ENCODE data around the gene SPARC. TPM values are rescaled to one million over a fixed set of nuclear protein-coding genes. Genes with fewer than 3 reads are reported as not detected.
A peak's percentile ranks its signal among the peaks of the same experiment; 100 is the strongest.
"Not testable (repeated sequence)": the region's sequence is repeated elsewhere in the genome, so short reads cannot be mapped to it uniquely, and the experiment has no call there.

Gene SPARC
- total RNA-seq, 2 donors from 2014 or later, result 913 to 2,416 TPM

DNA sequence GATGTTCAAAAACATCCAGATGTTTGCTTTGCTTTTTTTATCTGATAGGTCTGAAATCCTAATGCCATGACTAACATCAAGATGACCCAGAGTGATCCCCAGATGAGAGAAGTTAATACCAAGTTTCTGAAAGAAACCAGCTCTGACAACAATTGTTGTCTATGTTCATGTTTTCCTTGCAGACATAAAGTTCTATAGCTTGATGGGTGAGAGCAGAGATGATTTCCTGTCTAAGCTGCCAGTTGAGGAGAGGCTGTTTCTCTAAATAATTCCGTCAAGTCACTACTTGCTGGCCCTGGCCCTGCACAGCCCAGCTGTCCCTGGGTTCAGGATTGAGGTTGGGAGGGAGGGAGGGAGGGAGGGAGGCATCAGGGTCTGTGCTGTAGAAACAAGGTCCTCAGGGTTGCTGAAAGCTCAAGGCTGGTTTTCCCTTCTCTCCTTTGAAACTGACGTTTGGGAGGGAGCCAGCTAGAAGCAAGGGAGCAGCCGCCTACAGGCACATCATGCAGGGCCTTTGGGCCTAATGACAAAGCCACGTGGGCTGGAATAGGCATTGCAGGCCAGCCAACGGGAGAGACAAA, 3.9 kb downstream of the SPARC start:
- intact Hi-C loops (cut with DNase I), result no loop called here
- no peak for DNase-seq (ENCODE audit: low spot score)

DNA sequence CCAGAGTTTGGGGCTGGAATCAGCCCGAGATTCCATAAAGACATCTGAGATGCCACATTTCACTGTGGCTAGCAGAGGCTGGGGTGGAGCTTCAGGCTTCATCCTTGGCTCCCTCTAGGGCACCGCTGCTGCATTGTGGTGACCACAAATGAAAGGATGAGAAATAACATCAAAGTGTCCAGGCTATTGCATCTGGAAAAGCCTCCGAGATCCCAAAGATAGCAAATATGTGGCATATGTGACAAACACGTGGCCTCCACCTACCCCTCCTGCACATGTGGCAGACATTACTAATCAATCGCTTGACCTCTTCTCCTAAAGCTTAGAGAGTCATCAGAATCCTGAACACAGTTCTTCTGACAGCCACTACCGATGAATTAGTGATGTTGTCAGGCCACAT, 4.5 kb downstream of the SPARC start:
- no peak for DNase-seq (ENCODE audit: low spot score)
- intact Hi-C loops (cut with DNase I), result no loop called here

DNA sequence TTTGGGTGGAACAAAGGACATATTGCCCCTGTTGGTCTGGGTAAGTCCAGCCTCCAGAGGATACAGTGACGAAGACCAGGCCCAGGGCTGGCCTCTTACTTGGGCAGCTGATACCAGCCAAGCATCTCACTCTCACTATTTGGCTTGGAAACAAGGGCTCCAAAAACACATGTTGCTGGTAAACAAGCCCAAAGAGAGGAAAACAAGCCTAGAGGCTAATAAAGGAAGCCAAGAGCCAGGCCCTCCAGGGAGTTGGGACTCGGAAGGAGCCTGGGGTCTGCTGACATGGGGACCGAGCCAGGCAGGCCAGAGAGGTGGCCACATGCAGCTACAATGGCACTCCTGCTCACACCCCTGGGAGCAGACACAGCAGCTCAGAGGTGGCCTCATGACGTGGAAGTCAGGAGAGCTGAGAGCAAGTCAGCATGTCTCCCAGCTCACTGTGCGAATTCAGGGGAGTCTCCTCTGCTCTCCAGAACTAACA, 5.7 kb downstream of the SPARC start:
- no peak for DNase-seq (ENCODE audit: low spot score)
- intact Hi-C loops (cut with DNase I), result no loop called here

DNA sequence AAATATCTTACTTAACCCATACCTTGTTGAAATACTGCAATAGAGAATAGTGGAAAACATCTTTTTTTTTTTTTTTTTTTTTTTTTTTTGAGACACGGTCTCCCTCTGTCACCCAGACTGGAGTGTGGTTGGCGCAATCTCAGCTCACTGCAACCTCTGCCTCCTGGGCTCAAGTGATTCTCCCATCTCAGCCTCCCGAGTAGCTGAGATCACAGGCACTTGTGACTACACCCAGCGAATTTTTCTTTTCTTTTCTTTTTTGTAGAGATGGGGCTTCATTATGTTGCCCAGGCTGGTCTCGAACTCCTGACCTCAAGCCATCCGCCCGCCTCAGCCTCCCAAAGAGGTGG, 6.6 kb downstream of the SPARC start:
- DNase-seq (ENCODE audit: low spot score); intact Hi-C loops (cut with DNase I): not testable (repeated sequence)

DNA sequence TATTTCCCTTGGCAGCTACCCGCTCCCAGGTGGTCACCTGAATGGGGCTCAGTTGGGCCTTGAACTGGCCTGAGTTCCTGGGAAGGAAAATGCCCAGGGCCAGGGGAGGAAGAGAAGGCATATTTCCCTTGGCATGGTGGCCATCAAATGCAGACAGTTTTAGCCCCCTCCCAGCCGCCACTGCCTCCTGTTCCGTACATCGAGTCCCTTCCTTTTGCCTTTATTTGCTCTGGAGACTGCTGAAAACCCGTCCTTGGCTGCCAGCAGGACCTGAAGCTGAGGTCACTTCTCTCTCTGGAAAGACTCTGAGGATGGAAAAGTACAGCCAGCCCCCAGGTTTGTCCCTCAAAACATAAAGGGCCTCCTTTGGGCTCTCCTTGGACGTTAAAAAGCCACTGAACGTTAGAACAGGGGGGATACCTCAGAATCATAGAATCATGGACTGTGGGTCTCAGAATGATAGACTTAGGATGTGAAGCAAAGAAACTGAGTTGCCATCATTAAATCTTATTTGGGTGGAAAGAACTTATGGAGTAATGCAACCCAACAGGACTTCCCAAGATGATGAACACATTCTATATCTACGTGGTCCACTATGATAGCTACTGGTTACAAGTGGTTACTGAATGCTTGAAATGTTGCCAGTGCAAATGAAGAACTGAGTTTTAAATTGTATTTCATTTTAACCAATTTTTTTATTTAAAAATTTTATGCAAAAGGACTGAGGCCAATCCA, 7.1 kb downstream of the SPARC start:
- intact Hi-C loops (cut with DNase I), result no loop called here
- DNase-seq (ENCODE audit: low spot score), result no peak

DNA sequence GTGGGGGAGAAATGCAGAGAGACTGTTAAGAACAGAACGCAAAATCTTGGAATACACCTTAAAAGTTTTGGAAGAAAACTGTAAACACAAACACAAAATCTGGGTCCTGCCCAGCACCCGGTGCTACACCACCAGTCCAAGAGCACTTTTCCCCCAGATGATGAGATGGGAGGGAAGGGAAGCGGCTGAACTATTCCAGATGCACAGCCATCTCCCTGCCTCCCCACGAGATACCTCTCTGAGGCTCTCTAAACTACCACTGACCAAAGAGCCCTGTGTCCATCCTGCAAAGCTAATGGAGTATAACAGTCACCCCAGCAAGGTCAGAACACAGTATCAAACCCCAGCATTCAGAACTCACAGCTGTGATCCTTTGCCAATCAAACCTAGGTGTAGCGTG, 8.0 kb downstream of the SPARC start:
- DNase-seq (ENCODE audit: low spot score), result no peak
- intact Hi-C loops (cut with DNase I), result no loop called here

DNA sequence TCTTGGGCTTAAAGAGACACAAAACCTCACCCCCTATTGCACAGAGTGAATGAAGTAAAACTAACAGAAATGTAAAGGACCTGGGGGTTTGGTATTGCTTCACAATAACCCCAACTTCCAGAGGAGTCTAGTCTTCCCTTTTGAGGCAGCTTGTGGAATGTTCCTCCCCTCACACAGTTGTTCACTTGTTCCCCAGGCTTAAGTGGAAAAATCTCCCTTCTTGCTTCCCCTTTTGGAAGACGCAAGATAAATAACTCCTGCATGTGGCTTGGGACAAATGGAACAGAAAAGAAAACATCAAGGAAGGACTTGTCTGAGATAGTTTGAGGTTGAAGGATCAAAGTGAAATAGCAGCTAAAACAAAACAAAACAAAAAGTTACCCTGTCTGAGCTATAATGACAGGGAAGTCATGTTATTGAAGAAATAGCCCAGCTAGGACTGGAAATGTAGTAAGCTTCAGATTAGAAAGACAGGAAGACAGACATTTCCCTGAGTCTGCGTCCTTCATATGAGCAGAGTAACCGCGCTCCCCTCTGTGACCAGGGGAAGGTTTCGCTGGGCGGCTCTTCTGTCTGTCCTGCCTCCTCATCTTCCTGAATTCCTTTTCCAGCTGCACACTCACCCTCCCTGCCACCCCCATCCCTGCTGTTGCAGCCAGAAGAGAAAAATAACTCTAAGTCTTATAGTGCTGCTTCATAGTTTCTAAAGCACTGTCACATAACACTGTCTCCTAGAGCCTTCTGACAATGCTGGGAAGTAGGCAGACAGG, 8.8 kb downstream of the SPARC start:
- no peak for DNase-seq (ENCODE audit: low spot score)
- intact Hi-C loops (cut with DNase I), result no loop called here

DNA sequence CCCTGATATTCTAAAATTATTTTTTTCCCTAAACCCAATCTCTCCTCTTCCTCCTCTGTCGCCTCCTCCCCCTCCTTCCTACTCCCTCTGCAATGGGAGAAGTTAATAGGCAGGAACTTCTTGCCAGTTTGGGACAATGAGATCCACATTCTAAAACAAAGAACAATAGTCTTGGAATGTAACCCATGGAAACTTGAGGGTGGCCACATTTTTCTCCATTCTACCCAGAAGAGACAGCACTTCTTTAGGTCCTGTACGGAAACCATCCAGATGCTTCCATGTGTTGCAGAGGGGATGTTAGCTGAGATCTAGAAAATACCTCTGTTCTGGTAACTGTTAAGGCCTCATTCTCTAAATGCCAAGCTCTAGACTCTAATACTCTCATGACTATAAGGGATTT, 10.0 kb downstream of the SPARC start:
- intact Hi-C loops (cut with DNase I), result no loop called here
- DNase-seq (ENCODE audit: low spot score), result no peak

DNA sequence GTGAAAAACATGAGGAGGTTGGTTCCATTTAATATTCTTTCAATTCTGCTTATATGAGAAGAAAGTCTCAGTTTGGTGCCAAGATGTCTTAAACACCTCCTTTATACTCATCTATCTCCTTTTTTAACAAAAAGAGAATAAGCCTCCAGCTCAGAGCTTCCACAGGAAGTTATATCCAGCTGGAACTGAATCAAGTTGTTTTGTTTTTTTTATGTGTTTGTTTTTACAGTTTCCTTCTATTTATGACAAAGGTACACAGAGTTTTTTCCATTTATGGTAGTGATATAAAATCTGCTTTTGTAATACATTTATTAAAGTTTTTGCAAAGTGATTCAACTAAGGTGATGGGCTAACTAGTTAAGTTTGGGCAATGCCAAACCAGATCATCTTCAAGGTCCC, 10.4 kb downstream of the SPARC start:
- intact Hi-C loops (cut with DNase I), result no loop called here
- DNase-seq (ENCODE audit: low spot score), result no peak

DNA sequence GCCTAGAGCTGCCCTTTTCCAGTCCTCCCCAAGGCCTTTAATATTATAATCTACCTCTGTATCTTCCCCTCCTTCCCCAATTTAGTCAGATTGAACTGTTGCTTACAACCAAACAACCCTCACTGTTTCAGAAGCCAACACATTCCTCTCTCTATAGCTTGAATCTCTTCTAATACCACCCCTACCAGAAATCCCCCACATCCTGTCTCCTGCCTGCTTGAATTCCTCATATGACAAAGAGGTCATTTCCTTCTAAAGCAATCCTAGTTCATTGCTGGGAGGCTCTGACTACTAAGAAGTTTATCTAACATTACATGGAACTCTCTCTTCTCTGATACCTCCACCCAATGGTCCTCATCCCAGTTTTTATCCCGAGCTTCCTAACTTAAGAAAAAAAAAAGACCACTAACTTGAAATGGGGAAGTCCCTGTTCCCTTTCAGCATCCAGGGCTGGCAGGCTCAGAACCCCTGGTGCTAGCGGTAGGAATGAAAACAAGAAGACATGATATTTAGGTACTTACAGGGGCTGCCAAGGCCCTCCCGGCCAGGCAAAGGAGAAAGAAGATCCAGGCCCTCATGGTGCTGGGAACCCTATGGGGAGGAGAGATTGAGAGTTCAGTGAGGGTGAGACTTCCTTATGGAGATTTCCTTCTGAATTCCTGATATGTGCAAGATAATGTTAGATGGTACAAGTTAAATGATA, 11.0 kb downstream of the SPARC start:
- intact Hi-C loops (cut with DNase I), result no loop called here
- DNase-seq (ENCODE audit: low spot score), result no peak

DNA sequence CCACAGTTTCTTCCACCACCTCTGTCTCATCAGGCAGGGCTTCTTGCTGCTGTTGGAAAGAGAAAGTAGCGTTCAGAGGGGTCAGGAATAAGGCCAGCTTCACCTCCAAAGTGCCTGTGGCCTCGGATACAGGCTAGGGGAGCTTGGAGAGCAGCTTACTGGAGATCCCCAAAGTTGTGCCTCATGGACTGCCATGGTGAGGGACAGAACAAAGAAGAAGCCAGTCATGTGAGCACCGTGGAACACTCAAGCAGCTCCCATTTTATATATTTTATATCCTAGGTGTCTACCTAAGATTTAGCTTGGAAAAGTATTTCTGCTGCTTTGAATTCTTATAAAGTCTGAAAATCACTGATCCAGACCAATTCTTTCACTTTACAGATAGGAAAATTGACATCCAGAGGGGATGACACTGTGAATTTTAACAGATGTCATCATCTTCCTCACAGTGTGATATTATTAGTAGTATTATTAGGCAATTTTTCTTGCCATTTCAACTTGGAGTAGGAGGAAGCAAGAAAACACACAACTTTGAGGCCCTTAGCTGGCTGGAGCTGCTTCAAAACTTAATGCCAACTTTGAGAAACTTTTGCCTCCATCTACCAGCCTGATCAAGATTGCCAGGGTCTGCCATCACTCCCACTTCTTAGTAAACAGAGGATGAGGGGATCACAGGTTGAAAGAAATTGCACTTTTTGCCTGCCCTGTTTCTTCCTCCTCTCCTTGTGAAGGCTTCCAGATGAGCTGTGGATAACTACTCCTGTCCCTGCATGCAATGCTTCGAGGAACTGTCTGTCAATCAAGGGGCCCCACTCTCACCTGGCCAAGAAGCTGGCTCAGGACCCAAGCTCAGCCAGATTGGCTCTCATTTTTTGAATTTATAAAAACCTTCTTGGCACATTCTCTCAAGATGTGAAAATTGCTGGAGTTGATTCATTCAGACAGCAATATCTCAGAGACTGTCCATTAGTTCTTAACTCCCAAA, 11.8 kb downstream of the SPARC start:
- no peak for DNase-seq (ENCODE audit: low spot score)
- intact Hi-C loops (cut with DNase I), result no loop called here

DNA sequence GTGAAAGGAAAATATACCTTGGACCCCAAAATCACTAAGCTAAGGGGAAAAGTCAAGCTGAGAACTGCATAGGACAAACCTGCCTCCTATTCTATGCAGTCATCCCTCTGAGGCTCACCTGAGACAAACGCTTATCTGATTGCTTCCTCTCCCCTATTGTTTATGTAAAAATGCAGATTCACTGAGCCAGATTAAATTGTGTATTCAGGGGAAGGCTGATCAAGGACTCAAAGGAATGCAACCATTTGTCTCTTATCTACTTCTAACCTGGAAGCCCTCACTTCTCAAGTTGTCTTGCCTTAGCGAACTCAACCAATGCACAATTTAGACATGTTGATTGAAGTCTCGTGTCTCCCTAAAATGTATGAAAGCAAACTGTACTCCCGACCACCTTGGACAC, 13.3 kb downstream of the SPARC start:
- DNase-seq (ENCODE audit: low spot score), result no peak
- intact Hi-C loops (cut with DNase I), result no loop called here

DNA sequence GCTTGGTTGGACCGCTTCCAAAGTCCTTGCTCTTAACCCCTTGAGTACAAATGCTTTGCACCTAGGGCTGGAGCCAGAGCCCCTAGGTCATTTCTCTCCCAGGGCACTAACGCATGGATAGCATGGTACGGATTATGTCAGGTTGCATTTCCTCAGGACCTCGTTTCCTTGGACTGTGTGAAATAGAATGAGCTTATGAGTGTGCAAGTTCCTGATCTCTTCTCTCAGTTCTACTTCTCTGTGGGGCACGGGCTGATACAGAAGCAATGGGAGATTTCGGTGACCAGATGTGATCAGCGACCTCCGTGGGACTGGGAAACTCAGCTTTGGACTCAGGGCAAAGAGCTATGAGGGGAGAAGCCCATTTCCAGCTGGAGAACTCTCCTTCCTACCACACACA, 14.2 kb downstream of the SPARC start:
- DNase-seq (ENCODE audit: low spot score), result no peak
- intact Hi-C loops (cut with DNase I), result no loop called here

DNA sequence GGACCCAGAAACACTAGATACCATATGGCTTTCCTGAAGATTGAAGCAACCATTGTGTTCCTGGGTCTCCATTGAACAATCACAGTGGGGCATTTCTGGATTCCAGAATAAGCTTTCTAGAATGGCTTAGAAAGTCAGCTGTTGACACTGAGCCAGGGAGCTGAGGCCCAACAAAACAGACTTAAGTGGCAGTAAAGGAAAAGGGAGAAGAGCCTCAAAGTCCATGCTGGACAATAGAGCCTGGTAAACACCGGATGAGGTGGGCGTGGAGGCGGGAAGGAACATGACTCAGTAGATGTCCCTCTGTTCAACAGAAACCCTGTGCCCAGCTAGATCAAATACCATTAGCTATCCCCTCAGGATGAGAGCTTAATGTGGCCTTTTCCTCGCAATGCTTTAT, 14.8 kb downstream of the SPARC start:
- peak; percentile 87 for DNase-seq (ENCODE audit: low spot score)
- intact Hi-C loops (cut with DNase I), result no loop called here

DNA sequence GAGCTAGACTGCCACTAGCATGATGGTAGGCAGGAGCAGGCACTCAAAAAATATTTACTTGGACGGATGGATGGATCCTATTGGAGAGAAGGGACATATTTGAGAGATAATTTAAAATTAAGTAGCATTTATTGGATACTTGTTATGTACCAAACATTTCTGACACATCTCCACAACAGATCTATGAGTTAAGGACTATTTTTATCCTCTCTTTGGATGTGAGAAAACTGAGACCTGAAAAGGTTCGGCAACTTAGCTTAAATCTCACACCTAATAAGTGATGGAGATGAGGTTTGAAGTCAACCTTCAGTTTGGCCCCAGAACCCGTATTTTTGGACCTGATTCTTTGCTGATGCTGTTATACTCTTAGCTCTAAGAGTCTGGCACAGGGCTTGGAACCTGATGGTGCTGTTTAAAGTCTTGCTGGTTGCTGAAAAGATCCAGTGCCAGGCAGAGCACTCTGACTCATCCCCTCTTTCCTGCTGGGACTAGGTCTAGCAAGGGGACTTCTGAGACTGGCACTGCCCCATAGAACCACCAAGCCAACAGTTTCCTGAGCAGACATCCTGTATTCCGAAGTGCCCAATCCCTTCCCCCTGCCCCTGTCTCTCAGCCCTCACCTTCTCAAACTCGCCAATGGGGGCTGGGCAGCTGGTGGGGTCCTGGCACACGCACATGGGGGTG, 15.6 kb downstream of the SPARC start:
- DNase-seq (ENCODE audit: low spot score), result no peak
- intact Hi-C loops (cut with DNase I), result no loop called here

DNA sequence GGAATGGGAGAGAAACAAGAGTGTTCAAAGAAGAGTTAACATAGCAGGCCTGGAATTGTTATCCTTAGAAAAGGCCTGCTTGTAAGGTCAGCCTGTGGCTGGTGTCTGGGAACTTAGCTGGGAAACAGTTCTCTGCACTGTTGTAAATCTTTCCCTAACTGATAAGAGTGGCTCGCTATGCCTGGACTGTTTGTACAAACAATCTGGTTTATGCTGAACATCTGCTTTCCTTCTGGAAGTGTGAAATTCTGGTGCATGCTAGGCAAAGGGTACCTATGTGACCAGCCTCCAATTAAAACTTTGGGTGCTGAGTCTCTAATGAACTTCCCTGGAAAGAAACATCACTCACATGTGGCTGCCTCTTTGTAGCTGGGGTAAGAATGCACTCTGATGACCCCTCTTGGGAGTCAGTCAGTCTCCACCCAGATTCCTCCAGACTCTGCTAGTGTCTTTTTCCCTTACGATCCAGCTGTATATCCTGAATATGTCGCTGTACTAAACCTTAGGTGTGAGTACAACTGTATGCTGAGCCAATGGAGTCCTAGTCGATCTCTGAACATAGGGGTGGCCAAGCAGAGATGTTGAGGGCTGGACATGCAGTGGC, 16.5 kb downstream of the SPARC start:
- intact Hi-C loops (cut with DNase I), result no loop called here
- no peak for DNase-seq (ENCODE audit: low spot score)

DNA sequence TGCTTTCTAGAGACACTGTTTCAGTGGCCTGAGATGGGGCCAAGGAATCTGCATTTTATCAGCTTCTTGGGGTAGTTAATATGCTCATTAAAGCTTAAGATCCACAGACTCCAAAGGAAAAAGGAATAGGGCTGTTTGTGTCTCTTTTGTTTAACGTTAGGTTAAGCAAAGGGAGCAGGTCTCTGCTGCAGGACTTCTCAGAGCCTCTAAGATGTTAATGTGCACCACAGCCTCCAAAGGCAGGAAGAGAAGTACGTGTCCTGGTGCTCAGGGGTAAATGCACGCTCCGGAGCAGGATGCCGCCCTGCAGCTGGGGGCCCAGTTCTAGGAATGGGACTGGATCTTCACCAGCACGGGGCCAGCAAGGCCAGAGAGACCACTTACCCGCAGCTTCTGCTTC, 19.6 kb downstream of the SPARC start:
- intact Hi-C loops (cut with DNase I), result no loop called here
- DNase-seq (ENCODE audit: low spot score), result no peak

DNA sequence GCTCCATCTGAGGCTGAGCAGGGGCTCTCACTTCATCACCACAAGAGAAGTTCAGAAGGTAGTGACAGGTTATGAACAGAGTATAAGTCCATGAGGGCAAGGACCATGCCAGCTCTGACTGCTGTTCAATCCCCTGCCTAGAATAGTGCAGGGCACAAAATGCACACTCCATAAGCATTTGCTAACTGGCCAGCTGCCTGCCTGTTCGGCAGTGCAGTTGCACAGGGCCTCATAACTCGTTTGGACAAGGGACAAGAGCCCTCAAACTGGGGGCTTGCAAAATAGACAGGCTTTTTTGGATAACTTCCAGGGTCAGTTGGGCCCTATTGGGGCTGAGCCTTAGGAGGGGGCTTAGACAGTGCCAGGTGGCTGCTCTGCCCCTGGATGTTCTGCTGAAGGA, 21.1 kb downstream of the SPARC start:
- intact Hi-C loops (cut with DNase I), result no loop called here

More for the DNA sequence above, 21.1 kb downstream of the SPARC start:
- no peak for DNase-seq (ENCODE audit: low spot score)

Data from posterior vena cava (tissue), 2 donors.